Muscle layer of duodenum (tissue), 2 donors: ENCODE measurements around the gene INTS1.
A peak's percentile ranks its signal among the peaks of the same experiment; 100 is the strongest.

Experiments used
- H3K27ac ChIP-seq: one replicate; pipeline ENCODE4 v1.7.0; 2013; ENCODE audit warnings: mild to moderate bottlenecking, low read length
- H3K27me3 ChIP-seq: one replicate; pipeline ENCODE4 v1.7.0; 2013; ENCODE audit warnings: low read depth, mild to moderate bottlenecking, control low read depth, low read length
- H3K36me3 ChIP-seq, 2 donors: one replicate each; pipeline ENCODE4 v1.7.0; 2013; ENCODE audit warnings: low read length in 2 of 2, control low read depth in 1 of 2, mild to moderate bottlenecking in 1 of 2; ENCODE audit not compliant: insufficient read depth in 2 of 2, control insufficient read depth in 1 of 2
- H3K4me1 ChIP-seq, 2 donors: one replicate each; pipeline ENCODE4 v1.7.0; 2013; ENCODE audit warnings: low read length in 2 of 2, mild to moderate bottlenecking in 2 of 2, control low read depth in 1 of 2, moderate library complexity in 1 of 2; ENCODE audit not compliant: insufficient read depth in 2 of 2, control insufficient read depth in 1 of 2
- H3K4me3 ChIP-seq, 2 donors: one replicate each; pipeline ENCODE4 v1.7.0; 2013; ENCODE audit warnings: low read length in 2 of 2, low read depth in 1 of 2, mild to moderate bottlenecking in 1 of 2
- H3K9me3 ChIP-seq, 2 donors: one replicate each; pipeline ENCODE4 v1.7.0; 2013; ENCODE audit warnings: low read length in 2 of 2, control low read depth in 1 of 2, mild to moderate bottlenecking in 1 of 2; ENCODE audit not compliant: control insufficient read depth in 1 of 2
- donor health status: healthy.

The INTS1 gene

GRCh38 chr7:1511444-1512422 is 7.5 kb upstream of the INTS1 start:
- Histone ChIP-seq H3K4me3 (no peak overlapping the region), H3K9me3 (no peaks in the 10 kb centered on the region), H3K27me3 (no peaks in the 10 kb centered on the region), H3K4me1 (peaks cover 0 to 3% of the 10 kb centered on the region in 2 donors), H3K36me3 (no peaks in the 10 kb centered on the region), H3K27ac (no peak overlapping the region)

GRCh38 chr7:1510780-1511154 is 6.6 kb upstream of the INTS1 start:
- no peaks in the 10 kb centered on the region for H3K36me3 ChIP-seq
- no peak overlapping the region for H3K27ac ChIP-seq
- H3K4me1 ChIP-seq = peaks cover 0 to 3% of the 10 kb centered on the region in 2 donors
- no peaks in the 10 kb centered on the region for H3K27me3 ChIP-seq
- H3K4me3 ChIP-seq = no peak overlapping the region
- no peaks in the 10 kb centered on the region for H3K9me3 ChIP-seq

- Histone ChIP-seq H3K27me3 (no peaks in the 10 kb centered on the region), H3K4me3 (no peak overlapping the region), H3K27ac (no peak overlapping the region), H3K36me3 (no peaks in the 10 kb centered on the region), H3K4me1 (peaks cover 0 to 3% of the 10 kb centered on the region in 2 donors), H3K9me3 (no peaks in the 10 kb centered on the region)
Measured at GRCh38 chr7:1509226-1509625, 5.0 kb upstream of the INTS1 start.

- Histone ChIP-seq H3K27me3 (no peaks in the 10 kb centered on the region), H3K27ac (no peak overlapping the region), H3K36me3 (no peaks in the 10 kb centered on the region), H3K4me1 (peaks cover 2 to 7% of the 10 kb centered on the region in 2 donors), H3K9me3 (no peaks in the 10 kb centered on the region), H3K4me3 (no peak overlapping the region)
Measured at GRCh38 chr7:1508277-1508758, 4.1 kb upstream of the INTS1 start.

- no peaks in the 10 kb centered on the region for H3K27me3 ChIP-seq
- peaks cover 6 to 23% of the 10 kb centered on the region in 2 donors for H3K4me1 ChIP-seq
- no peak overlapping the region for H3K27ac ChIP-seq
- peaks cover 5 to 16% of the 10 kb centered on the region in 2 donors for H3K36me3 ChIP-seq
- H3K4me3 ChIP-seq = no peak overlapping the region
- H3K9me3 ChIP-seq = no peaks in the 10 kb centered on the region
Measured at GRCh38 chr7:1505731-1506550, 1.8 kb upstream of the INTS1 start.

- H3K36me3 ChIP-seq = peaks cover 5 to 36% of the 10 kb centered on the region in 2 donors
- no peak overlapping the region for H3K27ac ChIP-seq
- no peaks in the 10 kb centered on the region for H3K27me3 ChIP-seq
- H3K9me3 ChIP-seq = no peaks in the 10 kb centered on the region
- peak overlapping the region; percentile 81 to 100 for H3K4me3 ChIP-seq
- H3K4me1 ChIP-seq = peaks cover 6 to 23% of the 10 kb centered on the region in 2 donors
Measured at GRCh38 chr7:1503390-1503789, 799 bp downstream of the INTS1 start.

GRCh38 chr7:1502845-1503244 is 1.3 kb downstream of the INTS1 start:
- peaks cover 8 to 41% of the 10 kb centered on the region in 2 donors for H3K36me3 ChIP-seq

GRCh38 chr7:1501487-1502270 is 2.5 kb downstream of the INTS1 start:
- Histone ChIP-seq H3K9me3 (no peaks in the 10 kb centered on the region), H3K27ac (no peak overlapping the region), H3K4me3 (no peak overlapping the region), H3K4me1 (peaks cover 6 to 23% of the 10 kb centered on the region in 2 donors), H3K27me3 (no peaks in the 10 kb centered on the region), H3K36me3 (peaks cover 10 to 53% of the 10 kb centered on the region in 2 donors)

More at GRCh38 chr7:1502845-1503244, 1.3 kb downstream of the INTS1 start:
- Histone ChIP-seq H3K4me1 (peaks cover 6 to 23% of the 10 kb centered on the region in 2 donors), H3K4me3 (peak overlapping the region; percentile 81 to 100), H3K9me3 (no peaks in the 10 kb centered on the region), H3K27me3 (no peaks in the 10 kb centered on the region), H3K27ac (no peak overlapping the region)

GRCh38 chr7:1500064-1500807 is 4.0 kb downstream of the INTS1 start:
- H3K4me3 ChIP-seq = no peak overlapping the region
- H3K9me3 ChIP-seq = no peaks in the 10 kb centered on the region
- peaks cover 10 to 66% of the 10 kb centered on the region in 2 donors for H3K36me3 ChIP-seq
- no peak overlapping the region for H3K27ac ChIP-seq
- H3K27me3 ChIP-seq = no peaks in the 10 kb centered on the region
- peaks cover 6 to 23% of the 10 kb centered on the region in 2 donors for H3K4me1 ChIP-seq

- H3K36me3 ChIP-seq = peaks cover 10 to 74% of the 10 kb centered on the region in 2 donors
Measured at GRCh38 chr7:1499367-1500029, 4.7 kb downstream of the INTS1 start.

More at GRCh38 chr7:1499367-1500029, 4.7 kb downstream of the INTS1 start:
- H3K27ac ChIP-seq = no peak overlapping the region
- no peak overlapping the region for H3K4me3 ChIP-seq
- peaks cover 6 to 23% of the 10 kb centered on the region in 2 donors for H3K4me1 ChIP-seq
- H3K27me3 ChIP-seq = no peaks in the 10 kb centered on the region
- H3K9me3 ChIP-seq = no peaks in the 10 kb centered on the region
